WERI-Rb-1 (cell line): ENCODE results near the gene DNAAF8.

Source experiments
- DNase-seq: peaks from one replicate; pipeline ENCODE4 v3.0.0-alpha.2; 2020
- H3K27ac ChIP-seq: fragments of 250-450 bp; sonication (Bioruptor Pico); 2 replicates; pipeline ENCODE4 v1.5.1; 2020; ENCODE audit warnings: mild to moderate bottlenecking, moderate library complexity
- H3K27me3 ChIP-seq: fragments of 250-450 bp; sonication (Bioruptor Pico); 2 replicates; pipeline ENCODE4 v1.5.1; 2021; ENCODE audit warnings: mild to moderate bottlenecking, low read depth, moderate library complexity; ENCODE audit not compliant: insufficient read depth, severe bottlenecking
- H3K36me3 ChIP-seq: fragments of 250-450 bp; sonication (Bioruptor Pico); 2 replicates; pipeline ENCODE4 v1.5.1; 2020; ENCODE audit warnings: mild to moderate bottlenecking, moderate library complexity
- H3K4me3 ChIP-seq: 2 replicates; pipeline ENCODE4 v1.5.1; 2011; ENCODE audit warnings: low read depth, mild to moderate bottlenecking, control low read depth, low read length
- H3K9me3 ChIP-seq: fragments of 250-450 bp; sonication (Bioruptor Pico); 2 replicates; pipeline ENCODE4 v1.5.1; 2021; ENCODE audit warnings: mild to moderate bottlenecking, moderate library complexity; ENCODE audit not compliant: severe bottlenecking
- CTCF ChIP-seq: IDR thresholded peaks from 2 replicates; pipeline ENCODE4 v1.5.1; 2011; ENCODE audit warnings: low read depth, mild to moderate bottlenecking, control low read depth, inconsistent platforms, low read length

The DNAAF8 gene

DNA sequence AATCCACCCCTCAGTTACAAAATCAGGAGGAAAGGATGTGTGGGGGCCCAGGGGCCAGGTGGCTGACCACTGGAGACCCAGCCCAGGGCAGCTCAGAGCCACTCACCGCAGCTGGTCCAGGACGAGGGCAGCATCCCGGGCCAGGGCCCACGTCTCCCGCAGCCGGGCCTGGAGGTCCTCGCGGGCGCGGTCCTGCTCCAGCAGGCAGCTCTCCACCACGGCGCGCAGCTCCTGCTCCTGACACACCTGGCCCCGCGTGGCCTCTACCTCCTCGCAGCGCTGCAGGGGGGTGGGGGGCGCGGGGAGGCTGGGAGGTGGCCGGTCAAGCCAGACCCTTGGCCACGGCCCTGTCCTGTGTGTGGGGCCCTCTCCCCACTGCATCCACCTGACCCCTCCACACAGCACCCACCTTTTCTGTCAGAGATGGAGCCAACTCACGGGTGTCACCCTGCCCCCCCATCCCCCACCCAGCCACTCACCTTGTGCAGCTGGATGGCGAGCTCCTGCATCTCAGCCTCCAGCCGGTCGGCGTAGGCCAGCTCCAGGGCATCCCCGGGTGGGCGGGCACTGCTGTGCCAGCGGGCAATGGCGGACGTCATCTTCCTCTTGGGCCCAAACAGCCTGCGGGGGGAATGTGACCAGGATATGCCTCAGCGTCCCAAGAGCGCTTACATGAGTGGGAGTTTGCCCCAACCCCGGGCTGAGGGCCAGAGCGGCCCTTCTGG is 35.9 kb upstream of the DNAAF8 start:
- H3K36me3 ChIP-seq, result peaks cover 84% of the 10 kb centered on the region
- H3K27ac ChIP-seq, result no peak overlapping the region
- H3K4me3 ChIP-seq, result no peak overlapping the region
- no peaks in the 10 kb centered on the region for H3K9me3 ChIP-seq
- no peak for TF ChIP-seq CTCF
- no peaks in the 10 kb centered on the region for H3K27me3 ChIP-seq
- DNase-seq, result no peak

DNA sequence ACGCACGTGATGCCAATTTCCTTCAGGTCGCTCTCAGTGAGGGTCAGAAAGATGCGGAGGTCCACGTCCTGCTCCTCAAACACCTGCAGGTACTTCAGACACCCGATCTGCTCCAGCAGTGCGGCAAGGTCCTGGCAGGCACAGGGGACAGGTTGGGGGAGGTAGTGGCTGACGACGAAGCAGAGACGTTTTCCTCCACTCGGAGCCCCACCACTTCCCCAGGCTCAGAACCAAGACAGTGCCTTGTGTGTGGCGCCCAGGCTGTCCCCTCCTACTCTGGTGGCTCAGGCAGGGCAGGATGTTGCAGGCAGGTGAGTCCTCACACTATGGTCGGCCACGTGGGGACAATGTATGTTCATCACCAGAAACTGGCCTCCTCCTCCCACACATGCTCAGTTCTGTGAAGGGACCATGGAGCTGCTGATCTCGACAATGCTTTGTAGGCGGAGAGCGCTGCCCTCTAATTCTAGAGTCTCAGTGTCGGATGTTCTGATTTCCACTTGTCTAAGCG is 35.2 kb upstream of the DNAAF8 start:
- Histone ChIP-seq H3K36me3 (peaks cover 85% of the 10 kb centered on the region), H3K9me3 (no peaks in the 10 kb centered on the region), H3K4me3 (no peak overlapping the region), H3K27ac (no peak overlapping the region), H3K27me3 (no peaks in the 10 kb centered on the region)
- TF ChIP-seq CTCF, result no peak
- DNase-seq, result no peak

DNA sequence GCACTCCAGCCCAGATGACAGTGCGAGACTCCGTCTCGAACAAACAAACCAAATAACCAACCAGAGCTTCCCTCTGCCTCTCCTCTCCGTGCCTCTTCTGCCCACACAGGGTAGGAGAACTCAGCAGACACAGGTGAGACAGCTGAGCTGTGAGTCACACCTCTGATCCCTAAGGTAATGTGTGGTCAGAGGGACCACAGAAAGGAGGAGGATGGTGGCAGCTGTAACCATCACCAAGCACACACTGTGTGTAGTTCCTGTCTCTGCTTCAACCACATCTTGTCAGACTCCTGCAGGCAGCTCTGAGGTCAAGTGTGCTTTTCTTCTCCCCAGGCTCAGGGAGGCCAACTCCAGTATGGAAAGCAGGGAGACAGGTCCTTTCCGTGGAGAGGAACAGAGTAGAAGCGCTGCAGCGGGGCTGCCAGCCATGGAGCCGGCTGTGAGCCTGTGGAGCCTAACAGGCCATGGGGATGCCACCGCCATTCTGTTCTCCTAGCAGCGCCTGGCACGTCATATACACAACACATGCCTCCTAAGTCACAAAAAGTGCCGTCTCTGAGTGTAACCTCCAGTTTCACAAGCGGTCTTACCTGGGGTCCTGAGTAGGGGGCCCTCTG is 33.8 kb upstream of the DNAAF8 start:
- Histone ChIP-seq H3K27ac (no peak overlapping the region), H3K27me3 (no peaks in the 10 kb centered on the region), H3K36me3 (peaks cover 88% of the 10 kb centered on the region), H3K9me3 (no peaks in the 10 kb centered on the region), H3K4me3 (no peak overlapping the region)
- no peak for DNase-seq
- no peak for TF ChIP-seq CTCF

DNA sequence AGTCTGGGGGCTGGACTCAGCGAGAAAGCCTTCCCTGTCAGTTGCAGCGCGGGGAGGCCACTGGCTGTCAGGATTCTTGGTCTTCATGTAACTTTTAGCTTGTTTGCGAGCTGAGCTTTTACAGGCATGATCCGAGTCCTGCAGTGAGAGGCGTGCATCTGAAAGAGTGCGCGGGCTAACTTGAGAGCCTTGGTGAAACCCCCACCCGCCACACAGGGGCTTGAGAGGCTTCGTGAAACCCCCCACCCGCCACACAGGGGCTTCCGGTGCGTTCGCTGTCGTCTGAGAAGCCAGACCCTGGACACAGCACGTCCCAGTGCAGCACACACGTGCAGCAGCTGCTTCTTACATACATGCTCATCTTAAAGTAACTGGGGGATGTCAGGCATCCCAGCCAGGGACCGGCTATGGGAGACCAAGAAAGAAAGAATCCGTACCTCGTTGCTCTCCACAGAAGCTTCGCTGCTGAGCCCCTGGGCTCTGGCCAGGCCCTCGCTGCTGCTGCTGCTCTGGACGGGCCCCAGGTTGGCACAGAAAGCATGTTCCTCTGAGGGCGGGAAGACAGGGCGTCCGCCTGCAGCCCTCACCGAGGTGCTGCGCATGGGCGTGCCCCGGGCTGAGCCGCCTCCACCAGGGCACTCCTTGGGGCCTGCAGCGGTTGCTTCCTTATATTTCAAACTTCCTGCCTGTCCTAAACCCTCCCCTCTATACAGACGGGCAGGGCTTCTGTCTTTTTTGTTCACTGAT is 33.2 kb upstream of the DNAAF8 start:
- no peak overlapping the region for H3K27ac ChIP-seq
- no peaks in the 10 kb centered on the region for H3K27me3 ChIP-seq
- no peak for TF ChIP-seq CTCF
- no peak for DNase-seq
- no peaks in the 10 kb centered on the region for H3K9me3 ChIP-seq
- no peak overlapping the region for H3K4me3 ChIP-seq
- peaks cover 81% of the 10 kb centered on the region for H3K36me3 ChIP-seq

GRCh38 chr16:4701791-4702465 is 32.4 kb upstream of the DNAAF8 start:
- Histone ChIP-seq H3K36me3 (peaks cover 74% of the 10 kb centered on the region), H3K4me3 (no peak overlapping the region), H3K27me3 (no peaks in the 10 kb centered on the region), H3K27ac (no peak overlapping the region), H3K9me3 (no peaks in the 10 kb centered on the region)
- no peak for TF ChIP-seq CTCF
- no peak for DNase-seq
